Measurements from ENCODE around the gene CLEC17A. TPM values are rescaled to one million over a fixed set of nuclear protein-coding genes. Genes with fewer than 3 reads are reported as not detected.

CLEC17A gene
- total and polyA plus RNA-seq, 2 of the 8 experiments (the other 6 are each of a cell fraction or from before 2014, with no cell fraction given) = not detected

- H3K23ac ChIP-seq (ENCODE audit: insufficient read length) = peak overlapping the region; percentile 85
- 78 to 100% methylated on average over 1 to 3 of the region's 3 CpGs for WGBS, 2 experiments (ENCODE audit: extremely low coverage in 1 of 2, insufficient coverage in 1 of 2, insufficient read length in 1 of 2, insufficient replicate concordance in 2 of 2, low coverage in 1 of 2, low lambda C conversion rate in 2 of 2, missing lambda C conversion rate in 1 of 2)
- H2BK20ac ChIP-seq (ENCODE audit: low read length) = no peak overlapping the region
- H2BK5ac ChIP-seq (ENCODE audit: low read depth, low read length) = no peak overlapping the region
- no peaks in the 10 kb centered on the region for H3K79me2 ChIP-seq (ENCODE audit: control insufficient read depth in 1 of 2, insufficient read depth in 2 of 2, low read length in 2 of 2)
- peaks cover 6% of the 10 kb centered on the region; the same call in 1 of the 2 replicates for H3K23me2 ChIP-seq (ENCODE audit: low read depth, low read length)
- no peak overlapping the region for H4K5ac ChIP-seq (ENCODE audit: insufficient read length, low read depth, low read length)
- H2BK12ac ChIP-seq (ENCODE audit: low read depth, low read length) = no peak overlapping the region
- peaks cover 0 to 4% of the 10 kb centered on the region in 2 experiments for H4K20me1 ChIP-seq (replicated peaks in 1 of 2; ENCODE audit: control insufficient read depth in 1 of 2, insufficient read depth in 2 of 2, low read length in 2 of 2)
- H3K4me2 ChIP-seq (ENCODE audit: insufficient read depth in 1 of 2, low read depth in 2 of 2, low read length in 2 of 2) = no peak overlapping the region
- POLR2A ChIA-PET (ENCODE audit: partially characterized antibody) = no interaction called here
- FAIRE-seq (no peak), DNase-seq (ENCODE audit: low read depth in 1 of 2, low spot score in 2 of 2) (no peak)
- H3K27ac ChIP-seq (ENCODE audit: low read depth, low read length) = no peak overlapping the region
- no peak overlapping the region for H2BK15ac ChIP-seq (ENCODE audit: low read length)
- TF ChIP-seq ASH2L (IDR thresholded peaks at IDR 0.05; ENCODE audit: low read length) (no peak), CBX5 (IDR thresholded peaks at IDR 0.05; ENCODE audit: low read depth, low read length) (peak; percentile 44; the same call in 1 of the 2 replicates)
- H4K8ac ChIP-seq (ENCODE audit: extremely low read depth, insufficient read depth, low read length) = no peak overlapping the region
- H3K9me3 ChIP-seq (ENCODE audit: insufficient read depth in 2 of 2, low read depth in 1 of 2, low read length in 1 of 2) = peaks cover 45 to 60% of the 10 kb centered on the region in 2 experiments
- no peak overlapping the region for H3K4ac ChIP-seq (replicated peaks; ENCODE audit: insufficient read length, low read depth, low read length)
- no peak overlapping the region for H2BK120ac ChIP-seq (replicated peaks; ENCODE audit: low read depth, low read length)
- no peaks in the 10 kb centered on the region for H3K36me3 ChIP-seq (ENCODE audit: control insufficient read depth in 2 of 4, insufficient read depth in 4 of 4, low read length in 3 of 4)
- no peaks in the 10 kb centered on the region for H3K4me1 ChIP-seq (replicated peaks in 1 of 4; ENCODE audit: control insufficient read depth in 3 of 4, insufficient read depth in 4 of 4, low read length in 3 of 4)
- peak overlapping the region; percentile 63 for H3K56ac ChIP-seq (replicated peaks; ENCODE audit: insufficient read length, low read depth, low read length)
- no peaks in the 10 kb centered on the region for H3K27me3 ChIP-seq (replicated peaks in 1 of 4; ENCODE audit: control insufficient read depth in 3 of 4, extremely low read depth in 1 of 4, insufficient read depth in 3 of 4, low read length in 3 of 4)
- no peak overlapping the region for H2AK5ac ChIP-seq (ENCODE audit: low read depth, low read length)
- H4K91ac ChIP-seq (replicated peaks; ENCODE audit: insufficient read length, low read length) = peak overlapping the region; percentile 37
- no peaks in the 10 kb centered on the region for H3K79me1 ChIP-seq (ENCODE audit: low read depth, low read length)
- H3K4me3 ChIP-seq (ENCODE audit: extremely low read depth in 1 of 4, insufficient read depth in 2 of 4, low read depth in 3 of 4, low read length in 4 of 4) = no peak overlapping the region
- H2AFZ ChIP-seq (ENCODE audit: low read length) = no peak overlapping the region
- no peak overlapping the region for H3K9ac ChIP-seq (replicated peaks in 1 of 4; ENCODE audit: extremely low read depth in 1 of 4, low read depth in 3 of 4, low read length in 3 of 4)
- CTCF ChIA-PET (ENCODE audit: partially characterized antibody) = interaction anchor here (0.8 kb wide), 1 partner anchor 91 kb away, joined by 3 read pairs; no protein-coding TSS in a partner anchor
- H3K14ac ChIP-seq (ENCODE audit: insufficient read length) = no peak overlapping the region
- no peak overlapping the region for H3K18ac ChIP-seq (ENCODE audit: extremely low read depth, low read length)
Measured at GRCh38 chr19:14595558-14595957, 12.7 kb downstream of the CLEC17A start.
